Panc1 (cell line): ENCODE data around the gene HMCN2.

ENCODE experiments used
- POLR2AphosphoS5 ChIP-seq: IDR thresholded peaks from 2 replicates; pipeline ENCODE4 v1.6.1; 2012; ENCODE audit warnings: mild to moderate bottlenecking, low read depth, low read length, moderate library complexity
- TF ChIP-seq, protein P1 (sequence below): fragments of 450-650 bp; IDR thresholded peaks from 2 replicates; pipeline ENCODE4 v1.5.1; 2017; ENCODE audit warnings: mild to moderate bottlenecking

GRCh38 chr9:130275156-130275555 lies 9.6 kb downstream of the HMCN2 start:
- TF ChIP-seq, protein P1, sequence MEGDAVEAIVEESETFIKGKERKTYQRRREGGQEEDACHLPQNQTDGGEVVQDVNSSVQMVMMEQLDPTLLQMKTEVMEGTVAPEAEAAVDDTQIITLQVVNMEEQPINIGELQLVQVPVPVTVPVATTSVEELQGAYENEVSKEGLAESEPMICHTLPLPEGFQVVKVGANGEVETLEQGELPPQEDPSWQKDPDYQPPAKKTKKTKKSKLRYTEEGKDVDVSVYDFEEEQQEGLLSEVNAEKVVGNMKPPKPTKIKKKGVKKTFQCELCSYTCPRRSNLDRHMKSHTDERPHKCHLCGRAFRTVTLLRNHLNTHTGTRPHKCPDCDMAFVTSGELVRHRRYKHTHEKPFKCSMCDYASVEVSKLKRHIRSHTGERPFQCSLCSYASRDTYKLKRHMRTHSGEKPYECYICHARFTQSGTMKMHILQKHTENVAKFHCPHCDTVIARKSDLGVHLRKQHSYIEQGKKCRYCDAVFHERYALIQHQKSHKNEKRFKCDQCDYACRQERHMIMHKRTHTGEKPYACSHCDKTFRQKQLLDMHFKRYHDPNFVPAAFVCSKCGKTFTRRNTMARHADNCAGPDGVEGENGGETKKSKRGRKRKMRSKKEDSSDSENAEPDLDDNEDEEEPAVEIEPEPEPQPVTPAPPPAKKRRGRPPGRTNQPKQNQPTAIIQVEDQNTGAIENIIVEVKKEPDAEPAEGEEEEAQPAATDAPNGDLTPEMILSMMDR = no peak
- TF ChIP-seq POLR2AphosphoS5 = no peak
